Measurements from ENCODE around the gene GULP1. TPM values are rescaled to one million over a fixed set of nuclear protein-coding genes. Genes with fewer than 3 reads are reported as not detected.

The GULP1 gene
- total and polyA plus RNA-seq, 2 experiments from 2014 or later, result 28.3 to 41.2 TPM

- Histone ChIP-seq H3K27ac (no peak overlapping the region), H3K4me3 (no peak overlapping the region), H3K27me3 (no peaks in the 10 kb centered on the region), H3K4me1 (ENCODE audit: low read depth) (peaks cover 7% of the 10 kb centered on the region), H3K9me3 (ENCODE audit: low read depth) (no peaks in the 10 kb centered on the region), H3K36me3 (no peaks in the 10 kb centered on the region)
- no peak for DNase-seq (ENCODE audit: low read depth in 1 of 2, low spot score in 1 of 2)
- TF ChIP-seq CTCF (IDR thresholded peaks at IDR 0.05; ENCODE audit: low read depth, low read length), result no peak
Observed at GRCh38 chr2:188379748-188380147, 88.1 kb downstream of the GULP1 start.

GRCh38 chr2:188380280-188380679 is 88.6 kb downstream of the GULP1 start:
- Histone ChIP-seq H3K4me3 (no peak overlapping the region), H3K4me1 (ENCODE audit: low read depth) (peaks cover 7% of the 10 kb centered on the region), H3K9me3 (ENCODE audit: low read depth) (no peaks in the 10 kb centered on the region), H3K27ac (no peak overlapping the region), H3K27me3 (no peaks in the 10 kb centered on the region), H3K36me3 (no peaks in the 10 kb centered on the region)
- no peak for TF ChIP-seq CTCF (IDR thresholded peaks at IDR 0.05; ENCODE audit: low read depth, low read length)
- no peak for DNase-seq (ENCODE audit: low read depth in 1 of 2, low spot score in 1 of 2)

- Histone ChIP-seq H3K4me3 (no peak overlapping the region), H3K9me3 (ENCODE audit: low read depth) (no peaks in the 10 kb centered on the region), H3K27ac (no peak overlapping the region), H3K27me3 (no peaks in the 10 kb centered on the region), H3K4me1 (ENCODE audit: low read depth) (peaks cover 7% of the 10 kb centered on the region), H3K36me3 (no peaks in the 10 kb centered on the region)
- DNase-seq (ENCODE audit: low read depth in 1 of 2, low spot score in 1 of 2), result peak in 1 of 2 donors; percentile 10
- no peak for TF ChIP-seq CTCF (IDR thresholded peaks at IDR 0.05; ENCODE audit: low read depth, low read length)
Observed at GRCh38 chr2:188381614-188382013, 89.9 kb downstream of the GULP1 start.

GRCh38 chr2:188382107-188382506 is 90.4 kb downstream of the GULP1 start:
- Histone ChIP-seq H3K4me3 (no peak overlapping the region), H3K27ac (no peak overlapping the region), H3K9me3 (ENCODE audit: low read depth) (no peaks in the 10 kb centered on the region), H3K27me3 (no peaks in the 10 kb centered on the region), H3K4me1 (ENCODE audit: low read depth) (peaks cover 7% of the 10 kb centered on the region), H3K36me3 (no peaks in the 10 kb centered on the region)
- no peak for TF ChIP-seq CTCF (IDR thresholded peaks at IDR 0.05; ENCODE audit: low read depth, low read length)
- peak in 1 of 2 donors; percentile 6 for DNase-seq (ENCODE audit: low read depth in 1 of 2, low spot score in 1 of 2)

- H3K36me3 ChIP-seq, result no peaks in the 10 kb centered on the region
- H3K9me3 ChIP-seq (ENCODE audit: low read depth), result no peaks in the 10 kb centered on the region
- H3K27me3 ChIP-seq, result no peaks in the 10 kb centered on the region
- peaks cover 7% of the 10 kb centered on the region for H3K4me1 ChIP-seq (ENCODE audit: low read depth)
- no peak for TF ChIP-seq CTCF (IDR thresholded peaks at IDR 0.05; ENCODE audit: low read depth, low read length)
- no peak overlapping the region for H3K27ac ChIP-seq
- peak in 1 of 2 donors; percentile 9 for DNase-seq (ENCODE audit: low read depth in 1 of 2, low spot score in 1 of 2)
- H3K4me3 ChIP-seq, result no peak overlapping the region
Observed at GRCh38 chr2:188383158-188383557, 91.5 kb downstream of the GULP1 start.

- Histone ChIP-seq H3K27ac (no peak overlapping the region), H3K4me1 (ENCODE audit: low read depth) (peaks cover 7% of the 10 kb centered on the region), H3K9me3 (ENCODE audit: low read depth) (no peaks in the 10 kb centered on the region), H3K36me3 (no peaks in the 10 kb centered on the region), H3K27me3 (no peaks in the 10 kb centered on the region), H3K4me3 (no peak overlapping the region)
- DNase-seq (ENCODE audit: low read depth in 1 of 2, low spot score in 1 of 2), result no peak
- TF ChIP-seq CTCF (IDR thresholded peaks at IDR 0.05; ENCODE audit: low read depth, low read length), result no peak
Observed at GRCh38 chr2:188385857-188386256, 94.2 kb downstream of the GULP1 start.

Measured in cardiac muscle cell (in vitro differentiated cells and primary cell).